Fibroblast of lung (primary cell): ENCODE measurements around the gene ENOX1. TPM values are rescaled to one million over a fixed set of nuclear protein-coding genes. Genes with fewer than 3 reads are reported as not detected.

ENCODE experiments used
- DNase-seq, 2 donors: peaks; one replicate each; pipeline versions ENCODE4 v3.0.0 to v3.0.0-alpha.2; 2010; ENCODE audit warnings: low read depth in 2 of 2
- H2AFZ ChIP-seq: 2 replicates; pipeline ENCODE4 v1.5.1; 2012; ENCODE audit warnings: low read length, control low read depth, inconsistent platforms
- H3K27ac ChIP-seq: 2 replicates; pipeline ENCODE4 v1.5.1; 2011; ENCODE audit warnings: low read length, control low read depth; ENCODE audit not compliant: insufficient read depth
- H3K27me3 ChIP-seq: 2 replicates; pipeline ENCODE4 v1.5.1; 2011; ENCODE audit warnings: mild to moderate bottlenecking, low read length; ENCODE audit not compliant: control insufficient read depth, insufficient read depth
- H3K36me3 ChIP-seq: 2 replicates; pipeline ENCODE4 v1.5.1; 2011; ENCODE audit warnings: low read length; ENCODE audit not compliant: control insufficient read depth, insufficient read depth
- H3K4me1 ChIP-seq: 2 replicates; pipeline ENCODE4 v1.5.1; 2011; ENCODE audit warnings: low read length; ENCODE audit not compliant: control insufficient read depth, insufficient read depth; ENCODE audit errors: extremely low read depth
- H3K4me2 ChIP-seq: 2 replicates; pipeline ENCODE4 v1.5.1; 2011; ENCODE audit warnings: low read length, control low read depth; ENCODE audit not compliant: insufficient read depth; ENCODE audit errors: extremely low read depth
- H3K4me3 ChIP-seq, 4 experiments: fragments of 200-600 bp in 1 of 4; sonication (generic) in 1 of 4; replicated peaks in 1 of 4; 2 replicates each; pipeline ENCODE4 v1.5.1; 2011 to 2016; ENCODE audit warnings: low read length in 4 of 4, low read depth in 3 of 4, mild to moderate bottlenecking in 3 of 4, control low read depth in 2 of 4, inconsistent platforms in 1 of 4, mixed read lengths in 1 of 4; ENCODE audit not compliant: insufficient read depth in 1 of 4; ENCODE audit errors: control extremely low read depth in 1 of 4
- H3K79me2 ChIP-seq: 2 replicates; pipeline ENCODE4 v1.5.1; 2012; ENCODE audit warnings: mild to moderate bottlenecking, low read length, inconsistent platforms; ENCODE audit not compliant: control insufficient read depth, insufficient read depth
- H3K9ac ChIP-seq: 2 replicates; pipeline ENCODE4 v1.5.1; 2011; ENCODE audit warnings: mild to moderate bottlenecking, low read length, control low read depth; ENCODE audit not compliant: insufficient read depth
- H3K9me3 ChIP-seq: 2 replicates; pipeline ENCODE4 v1.5.1; 2012; ENCODE audit warnings: low read depth, low read length; ENCODE audit not compliant: control insufficient read depth, insufficient read depth
- H4K20me1 ChIP-seq: 2 replicates; pipeline ENCODE4 v1.5.1; 2011; ENCODE audit warnings: low read length; ENCODE audit not compliant: control insufficient read depth, insufficient read depth; ENCODE audit errors: extremely low read depth
- EZH2 ChIP-seq: IDR thresholded peaks from 2 replicates; pipeline ENCODE4 v1.5.1; 2012; ENCODE audit warnings: low read length, control low read depth, mild to moderate bottlenecking; ENCODE audit errors: missing control alignments
- polyA plus RNA-seq, 2 donors: library from polyadenylated mRNA; depleted of rRNA in 1 of 2; stranded (reverse) in 1 of 2; unstranded in 1 of 2; fragments of >200 nt; gene quantifications; 2 replicates each; pipeline ENCODE4 v1.2.1, GENCODE V29; 2011 to 2012; ENCODE audit warnings: missing spikeins in 1 of 2
- total RNA-seq: library from RNA; depleted of rRNA; stranded (reverse); fragments of >200 nt; gene quantifications from 2 replicates; pipeline ENCODE4 v1.2.1, GENCODE V29; 2014
- TF ChIP-seq, protein P1 (sequence below), 2 donors: IDR thresholded peaks in 1 of 2; conservative IDR thresholded peaks in 1 of 2; 1 replicate in 1 of 2; 2 replicates in 1 of 2; pipeline ENCODE4 v1.5.1; 2011 to 2012; ENCODE audit warnings: low read length in 2 of 2, control low read depth in 1 of 2, inconsistent platforms in 1 of 2, low read depth in 1 of 2, mild to moderate bottlenecking in 1 of 2

Gene ENOX1
- total and polyA plus RNA-seq, 2 donors (not counting 1 experiment from before 2014, with no cell fraction given), result 3.5 to 7.6 TPM

DNA sequence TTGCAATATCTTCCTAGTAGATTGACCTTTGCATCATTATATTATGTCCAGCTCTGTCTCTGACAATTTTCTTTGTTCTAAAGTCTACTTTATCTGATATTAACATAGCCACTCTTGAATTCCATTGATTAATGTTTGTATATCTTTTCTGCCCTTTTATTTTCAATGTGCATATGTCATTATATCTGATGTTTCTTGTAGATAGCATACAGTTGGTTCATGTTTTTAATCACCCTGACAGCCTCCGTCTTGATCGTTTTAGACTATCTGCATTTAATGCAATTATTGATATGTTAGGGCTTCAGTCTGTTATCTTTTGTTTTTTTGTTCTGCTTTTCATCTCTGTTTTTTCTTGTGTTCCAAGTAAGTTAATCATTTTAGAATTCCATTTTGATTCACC, 159.8 kb downstream of the ENOX1 start:
- no peaks in the 10 kb centered on the region for H3K4me1 ChIP-seq
- H2AFZ ChIP-seq, result no peak overlapping the region
- H3K4me2 ChIP-seq, result no peak overlapping the region
- no peaks in the 10 kb centered on the region for H3K79me2 ChIP-seq
- H3K27me3 ChIP-seq, result no peaks in the 10 kb centered on the region
- H3K27ac ChIP-seq, result no peak overlapping the region
- H3K36me3 ChIP-seq, result no peaks in the 10 kb centered on the region
- DNase-seq, result no peak
- no peaks in the 10 kb centered on the region for H4K20me1 ChIP-seq
- no peak overlapping the region for H3K9ac ChIP-seq
- no peak overlapping the region for H3K4me3 ChIP-seq
- no peak for TF ChIP-seq EZH2
- TF ChIP-seq, protein P1, sequence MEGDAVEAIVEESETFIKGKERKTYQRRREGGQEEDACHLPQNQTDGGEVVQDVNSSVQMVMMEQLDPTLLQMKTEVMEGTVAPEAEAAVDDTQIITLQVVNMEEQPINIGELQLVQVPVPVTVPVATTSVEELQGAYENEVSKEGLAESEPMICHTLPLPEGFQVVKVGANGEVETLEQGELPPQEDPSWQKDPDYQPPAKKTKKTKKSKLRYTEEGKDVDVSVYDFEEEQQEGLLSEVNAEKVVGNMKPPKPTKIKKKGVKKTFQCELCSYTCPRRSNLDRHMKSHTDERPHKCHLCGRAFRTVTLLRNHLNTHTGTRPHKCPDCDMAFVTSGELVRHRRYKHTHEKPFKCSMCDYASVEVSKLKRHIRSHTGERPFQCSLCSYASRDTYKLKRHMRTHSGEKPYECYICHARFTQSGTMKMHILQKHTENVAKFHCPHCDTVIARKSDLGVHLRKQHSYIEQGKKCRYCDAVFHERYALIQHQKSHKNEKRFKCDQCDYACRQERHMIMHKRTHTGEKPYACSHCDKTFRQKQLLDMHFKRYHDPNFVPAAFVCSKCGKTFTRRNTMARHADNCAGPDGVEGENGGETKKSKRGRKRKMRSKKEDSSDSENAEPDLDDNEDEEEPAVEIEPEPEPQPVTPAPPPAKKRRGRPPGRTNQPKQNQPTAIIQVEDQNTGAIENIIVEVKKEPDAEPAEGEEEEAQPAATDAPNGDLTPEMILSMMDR (conservative IDR thresholded peaks at IDR 0.05 in 1 of 2, IDR thresholded peaks at IDR 0.05 in 1 of 2; ENCODE audit: low read depth in 1 of 2, low read length in 2 of 2), result no peak
- H3K9me3 ChIP-seq, result no peaks in the 10 kb centered on the region

DNA sequence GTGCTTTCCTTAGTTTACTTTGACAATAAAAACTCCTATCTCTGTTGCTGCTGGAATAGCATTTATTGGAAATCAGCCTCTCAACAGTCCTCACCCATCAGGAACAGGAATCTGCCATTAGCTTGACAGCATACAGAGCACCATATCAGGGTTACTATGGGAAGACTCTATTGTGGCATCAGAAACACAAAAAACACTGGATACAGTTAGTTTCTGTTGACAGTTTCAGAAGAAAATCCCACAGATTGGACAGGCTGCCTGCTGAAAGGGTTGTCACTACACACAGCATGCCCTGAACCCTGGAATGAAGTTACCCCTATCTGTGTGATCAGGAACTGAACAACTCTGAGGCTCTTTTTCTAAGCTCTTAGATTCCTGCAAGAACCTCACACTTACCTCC, 172.7 kb downstream of the ENOX1 start:
- Histone ChIP-seq H3K4me2 (no peak overlapping the region), H3K27me3 (no peaks in the 10 kb centered on the region), H3K27ac (no peak overlapping the region), H3K9me3 (no peaks in the 10 kb centered on the region), H4K20me1 (no peaks in the 10 kb centered on the region), H3K36me3 (no peaks in the 10 kb centered on the region), H3K4me1 (no peaks in the 10 kb centered on the region), H3K9ac (no peak overlapping the region), H3K4me3 (no peak overlapping the region), H2AFZ (no peak overlapping the region), H3K79me2 (no peaks in the 10 kb centered on the region)
- no peak for DNase-seq
- TF ChIP-seq, protein P1 (conservative IDR thresholded peaks at IDR 0.05 in 1 of 2, IDR thresholded peaks at IDR 0.05 in 1 of 2; ENCODE audit: low read depth in 1 of 2, low read length in 2 of 2), result no peak
- TF ChIP-seq EZH2, result no peak

DNA sequence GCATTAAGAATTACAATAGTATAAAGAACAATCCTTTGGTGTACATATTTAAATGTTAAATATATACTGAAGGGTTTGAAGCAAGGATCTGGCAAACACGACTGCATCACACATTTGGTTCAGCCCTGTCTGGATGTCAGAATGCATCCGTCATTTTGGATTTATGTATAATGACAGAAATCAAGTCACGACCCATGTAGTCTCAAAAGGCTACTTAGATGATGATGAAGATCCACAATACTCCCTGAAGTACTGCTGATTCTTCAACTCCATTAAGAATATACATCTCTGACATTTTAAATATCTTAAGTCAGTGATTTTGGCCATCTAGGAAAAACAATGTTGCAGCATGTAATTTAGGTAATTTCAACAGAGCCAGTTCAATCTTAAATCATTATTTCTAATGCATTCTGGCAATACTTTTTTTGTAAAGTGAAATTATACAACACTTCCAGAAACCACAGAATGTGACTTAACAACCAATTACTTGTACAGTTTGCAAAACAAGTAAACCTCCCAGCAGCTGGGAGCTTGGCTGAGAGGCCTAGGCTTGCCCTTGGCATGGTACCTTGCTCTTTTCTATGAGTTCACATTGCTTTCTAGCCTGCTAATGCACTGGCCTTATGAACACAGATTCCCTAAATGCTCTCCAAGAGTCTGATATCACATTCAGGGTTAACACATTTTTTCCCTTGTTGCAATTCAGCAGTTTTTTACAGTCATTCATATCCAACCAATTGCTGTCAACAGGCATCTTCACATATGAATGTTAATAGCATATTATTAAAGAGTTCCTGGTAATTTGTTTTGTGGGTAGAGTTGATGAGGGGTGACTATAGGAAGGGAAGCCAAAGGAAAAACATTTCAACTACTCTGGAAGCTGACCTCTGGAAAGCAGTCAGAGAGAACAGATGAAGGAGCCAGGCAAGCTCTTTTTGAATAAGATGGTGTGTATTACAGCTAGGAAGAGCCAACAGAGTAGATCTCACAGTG, 175.2 kb downstream of the ENOX1 start:
- H3K27ac ChIP-seq, result no peak overlapping the region
- H3K79me2 ChIP-seq, result no peaks in the 10 kb centered on the region
- no peak overlapping the region for H3K4me3 ChIP-seq
- no peak overlapping the region for H3K9ac ChIP-seq
- DNase-seq, result peak in 1 of 2 donors; percentile 24
- no peaks in the 10 kb centered on the region for H3K27me3 ChIP-seq
- H3K9me3 ChIP-seq, result no peaks in the 10 kb centered on the region
- H3K36me3 ChIP-seq, result no peaks in the 10 kb centered on the region
- H3K4me1 ChIP-seq, result no peaks in the 10 kb centered on the region
- no peaks in the 10 kb centered on the region for H4K20me1 ChIP-seq
- TF ChIP-seq, protein P1 (conservative IDR thresholded peaks at IDR 0.05 in 1 of 2, IDR thresholded peaks at IDR 0.05 in 1 of 2; ENCODE audit: low read depth in 1 of 2, low read length in 2 of 2), result no peak
- no peak for TF ChIP-seq EZH2
- H2AFZ ChIP-seq, result no peak overlapping the region
- no peak overlapping the region for H3K4me2 ChIP-seq
